Measurements from ENCODE around the gene ILF2. TPM values are rescaled to one million over a fixed set of nuclear protein-coding genes. Genes with fewer than 3 reads are reported as not detected.

Gene ILF2
- total RNA-seq, 4 donors from 2014 or later: 59.3 to 125 (median 78.5) TPM

GRCh38 chr1:153678519-153679336 is 7.9 kb upstream of the ILF2 start, which contains the start of gene NPR1:
Gene NPR1 (plus strand): TSS chr1:153678688. CDS start chr1:153679109, 421 bp downstream.
- TF ChIP-seq, protein P1, sequence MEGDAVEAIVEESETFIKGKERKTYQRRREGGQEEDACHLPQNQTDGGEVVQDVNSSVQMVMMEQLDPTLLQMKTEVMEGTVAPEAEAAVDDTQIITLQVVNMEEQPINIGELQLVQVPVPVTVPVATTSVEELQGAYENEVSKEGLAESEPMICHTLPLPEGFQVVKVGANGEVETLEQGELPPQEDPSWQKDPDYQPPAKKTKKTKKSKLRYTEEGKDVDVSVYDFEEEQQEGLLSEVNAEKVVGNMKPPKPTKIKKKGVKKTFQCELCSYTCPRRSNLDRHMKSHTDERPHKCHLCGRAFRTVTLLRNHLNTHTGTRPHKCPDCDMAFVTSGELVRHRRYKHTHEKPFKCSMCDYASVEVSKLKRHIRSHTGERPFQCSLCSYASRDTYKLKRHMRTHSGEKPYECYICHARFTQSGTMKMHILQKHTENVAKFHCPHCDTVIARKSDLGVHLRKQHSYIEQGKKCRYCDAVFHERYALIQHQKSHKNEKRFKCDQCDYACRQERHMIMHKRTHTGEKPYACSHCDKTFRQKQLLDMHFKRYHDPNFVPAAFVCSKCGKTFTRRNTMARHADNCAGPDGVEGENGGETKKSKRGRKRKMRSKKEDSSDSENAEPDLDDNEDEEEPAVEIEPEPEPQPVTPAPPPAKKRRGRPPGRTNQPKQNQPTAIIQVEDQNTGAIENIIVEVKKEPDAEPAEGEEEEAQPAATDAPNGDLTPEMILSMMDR (IDR thresholded peaks at IDR 0.05; ENCODE audit: low read depth): no peak

- TF ChIP-seq, protein P1 (IDR thresholded peaks at IDR 0.05; ENCODE audit: low read depth): no peak
Measured at GRCh38 chr1:153677718-153678518, 7.1 kb upstream of the ILF2 start.

DNA sequence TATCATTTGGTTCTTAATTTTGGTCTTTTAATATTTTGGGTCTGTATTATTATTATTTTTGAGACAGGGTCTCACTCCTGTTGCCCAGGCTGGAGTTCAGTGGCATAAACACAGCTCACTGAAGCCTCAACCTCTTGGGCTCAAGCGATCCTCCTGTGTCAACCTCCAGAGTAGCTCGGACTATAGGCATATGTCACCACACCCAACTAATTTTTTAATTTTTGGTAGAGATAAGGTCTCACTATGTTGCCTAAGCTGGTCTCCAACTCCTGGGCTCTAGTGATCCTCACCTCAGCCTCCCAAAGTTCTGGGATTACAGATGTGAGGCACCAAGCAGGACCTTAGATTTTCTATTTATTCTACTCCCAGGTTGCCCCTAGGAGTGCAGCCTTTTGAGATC is 2.7 kb upstream of the ILF2 start:
- TF ChIP-seq, protein P1 (IDR thresholded peaks at IDR 0.05; ENCODE audit: low read depth): no peak

DNA sequence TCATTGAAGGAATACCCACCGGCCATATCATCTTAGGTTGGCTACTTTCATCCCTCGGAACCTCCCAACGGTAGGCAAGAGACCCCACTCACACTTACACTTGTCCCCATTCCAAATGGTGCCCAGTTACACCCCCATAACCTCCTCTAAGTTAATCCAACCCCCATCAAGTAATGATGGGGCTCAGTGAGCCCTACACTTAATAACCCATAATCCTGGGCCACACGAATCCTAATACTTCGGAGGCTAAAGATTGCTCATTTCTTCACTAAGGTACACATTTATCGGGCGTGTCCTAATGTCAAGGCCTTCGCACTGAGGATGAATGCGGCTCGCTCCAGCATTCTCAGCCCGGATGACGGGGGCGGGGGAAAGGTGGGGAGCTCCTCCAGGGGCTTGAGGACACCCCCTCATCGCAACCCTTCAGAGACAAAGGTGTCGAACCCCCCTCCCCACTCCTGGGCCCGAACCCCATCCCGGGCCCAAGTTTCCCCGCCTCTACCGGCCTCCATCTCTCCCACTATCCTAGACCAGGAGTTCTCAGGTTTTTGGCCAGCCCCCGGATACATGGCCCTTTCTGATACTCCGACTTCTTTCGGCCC is 435 bp downstream of the ILF2 start:
- TF ChIP-seq, protein P1 (IDR thresholded peaks at IDR 0.05; ENCODE audit: low read depth): no peak

DNA sequence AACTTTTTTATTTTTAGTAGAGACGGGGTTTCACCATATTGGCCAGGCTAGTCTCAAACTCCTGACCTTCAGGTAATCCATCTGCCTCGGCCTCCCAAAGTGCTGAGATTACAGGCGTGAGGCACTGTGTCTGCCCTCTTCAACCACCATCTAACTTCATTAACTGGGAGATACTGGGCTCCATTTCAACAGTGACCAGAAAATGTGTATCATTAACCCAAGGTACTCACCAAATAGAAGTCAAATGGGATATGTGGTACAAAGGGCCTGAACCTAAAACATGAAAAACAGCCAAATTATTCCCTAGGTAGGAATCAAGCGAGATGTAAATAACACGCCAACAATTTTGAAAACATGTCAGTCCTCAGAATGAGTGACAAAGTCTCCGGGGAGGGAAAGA is 1.2 kb downstream of the ILF2 start:
- TF ChIP-seq, protein P1 (IDR thresholded peaks at IDR 0.05; ENCODE audit: low read depth): no peak

DNA sequence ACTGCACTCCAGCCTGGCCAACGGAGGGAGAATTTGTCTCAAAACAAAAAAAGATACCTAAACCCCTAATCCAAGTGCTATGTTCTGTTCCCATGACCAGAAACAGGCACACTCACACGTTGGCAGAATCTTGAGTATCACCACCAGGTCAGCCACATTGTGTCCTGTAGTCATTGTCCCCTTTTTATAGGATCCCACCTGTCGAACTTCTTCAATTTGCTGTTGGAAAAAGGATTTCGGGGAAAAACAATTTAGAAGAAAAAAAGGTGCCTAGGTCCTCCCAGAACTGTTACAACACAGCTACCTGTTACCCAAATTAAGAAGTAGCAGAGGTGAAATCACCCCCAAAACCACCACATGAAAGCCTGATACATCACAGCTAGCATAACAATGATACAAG is 3.4 kb downstream of the ILF2 start:
- TF ChIP-seq, protein P1 (IDR thresholded peaks at IDR 0.05; ENCODE audit: low read depth): no peak

- TF ChIP-seq, protein P1 (IDR thresholded peaks at IDR 0.05; ENCODE audit: low read depth): no peak
Measured at GRCh38 chr1:153663211-153663610, 7.6 kb downstream of the ILF2 start.

All from subcutaneous adipose tissue (tissue), 4 donors.